Measurements from ENCODE around the gene A1BG. TPM values are rescaled to one million over a fixed set of nuclear protein-coding genes. Genes with fewer than 3 reads are reported as not detected.

A1BG gene
- total RNA-seq, 4 donors from 2014 or later, result 86.1 to 165 (median 97.6) TPM

DNA sequence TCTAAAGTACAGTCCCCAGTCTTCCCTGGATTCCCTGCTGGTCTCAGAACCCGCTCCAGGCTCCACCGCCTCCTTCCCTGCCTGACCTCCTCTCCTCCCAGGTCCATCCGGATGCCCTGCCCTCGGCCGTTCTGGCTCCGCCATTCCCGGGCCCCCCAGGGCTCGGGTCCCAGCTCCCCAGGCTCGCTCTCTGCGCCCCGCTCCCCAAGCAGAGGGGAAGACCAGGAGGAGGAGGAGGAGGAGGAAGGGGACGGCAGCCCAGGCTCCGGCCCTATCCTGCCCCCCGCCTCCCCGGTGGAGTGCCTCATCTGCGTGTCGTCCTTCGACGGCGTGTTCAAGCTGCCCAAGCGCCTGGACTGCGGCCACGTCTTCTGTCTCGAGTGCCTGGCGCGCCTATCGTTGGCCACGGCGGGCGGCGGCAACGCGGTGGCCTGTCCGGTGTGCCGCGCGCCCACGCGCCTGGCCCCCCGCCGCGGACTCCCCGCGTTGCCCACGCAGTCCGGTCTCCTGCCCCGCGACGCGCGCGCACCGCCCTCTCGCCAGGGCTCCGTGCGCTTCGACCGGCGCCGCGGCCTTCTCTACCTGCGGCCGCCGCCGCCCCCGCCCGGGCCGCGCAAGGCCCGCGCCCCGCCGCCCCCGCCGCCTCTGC, 42.8 kb upstream of the A1BG start:
- DNase-seq (ENCODE audit: low spot score in 2 of 2), result no peak
- Histone ChIP-seq H3K36me3 (peaks cover 0 to 52% (median 16%) of the 10 kb centered on the region in 3 donors), H3K9me3 (no peaks in the 10 kb centered on the region), H3K4me1 (peaks cover 0 to 28% (median 8%) of the 10 kb centered on the region in 4 donors), H3K4me3 (no peak overlapping the region), H3K27me3 (peaks cover 0 to 25% of the 10 kb centered on the region in 2 donors), H3K27ac (no peak overlapping the region)
- WGBS, 2 donors, result 13 to 17% methylated on average over 6 to 20 of the region's 75 CpGs
- TF ChIP-seq EP300 (IDR thresholded peaks at IDR 0.05), result no peak
- TF ChIP-seq, protein P1, sequence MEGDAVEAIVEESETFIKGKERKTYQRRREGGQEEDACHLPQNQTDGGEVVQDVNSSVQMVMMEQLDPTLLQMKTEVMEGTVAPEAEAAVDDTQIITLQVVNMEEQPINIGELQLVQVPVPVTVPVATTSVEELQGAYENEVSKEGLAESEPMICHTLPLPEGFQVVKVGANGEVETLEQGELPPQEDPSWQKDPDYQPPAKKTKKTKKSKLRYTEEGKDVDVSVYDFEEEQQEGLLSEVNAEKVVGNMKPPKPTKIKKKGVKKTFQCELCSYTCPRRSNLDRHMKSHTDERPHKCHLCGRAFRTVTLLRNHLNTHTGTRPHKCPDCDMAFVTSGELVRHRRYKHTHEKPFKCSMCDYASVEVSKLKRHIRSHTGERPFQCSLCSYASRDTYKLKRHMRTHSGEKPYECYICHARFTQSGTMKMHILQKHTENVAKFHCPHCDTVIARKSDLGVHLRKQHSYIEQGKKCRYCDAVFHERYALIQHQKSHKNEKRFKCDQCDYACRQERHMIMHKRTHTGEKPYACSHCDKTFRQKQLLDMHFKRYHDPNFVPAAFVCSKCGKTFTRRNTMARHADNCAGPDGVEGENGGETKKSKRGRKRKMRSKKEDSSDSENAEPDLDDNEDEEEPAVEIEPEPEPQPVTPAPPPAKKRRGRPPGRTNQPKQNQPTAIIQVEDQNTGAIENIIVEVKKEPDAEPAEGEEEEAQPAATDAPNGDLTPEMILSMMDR (IDR thresholded peaks at IDR 0.05), result no peak
- no peak for TF ChIP-seq POLR2A (IDR thresholded peaks at IDR 0.05)

DNA sequence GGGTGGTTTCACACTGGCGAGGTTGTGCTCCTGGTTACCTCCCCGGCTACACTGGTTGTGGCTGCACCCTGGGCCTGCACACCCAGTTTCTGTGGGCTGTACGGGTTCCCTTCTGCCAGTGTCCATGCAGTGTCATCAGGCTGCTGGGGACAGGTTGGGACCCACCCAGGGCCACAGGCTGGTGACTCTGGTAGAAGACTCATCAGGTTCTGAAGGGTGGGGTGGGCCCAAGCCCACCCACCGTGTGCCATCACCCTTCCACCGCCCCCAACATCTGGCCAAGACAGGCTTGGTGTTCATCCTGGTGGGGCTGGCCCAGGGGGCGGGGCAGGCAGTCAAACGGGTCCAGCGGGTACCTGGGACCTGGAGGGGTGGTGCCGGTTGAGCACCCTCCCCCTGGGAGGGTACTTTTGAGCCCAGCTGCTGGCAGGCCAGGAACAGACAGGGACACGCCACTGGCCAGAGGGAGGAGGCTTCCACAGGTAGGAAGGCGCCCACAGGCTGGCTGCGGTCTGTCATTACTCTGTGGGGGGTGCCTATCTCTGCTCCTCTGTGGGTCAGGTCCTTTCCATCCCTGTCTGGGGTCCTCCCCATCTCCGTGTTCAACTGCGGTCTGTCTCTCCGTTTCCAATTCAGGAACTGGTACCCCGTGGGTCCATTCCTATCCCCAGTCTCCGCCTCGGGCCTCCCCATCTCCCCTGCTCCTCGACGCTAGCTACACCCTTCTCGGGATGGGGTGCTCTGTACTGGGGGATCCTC, 42.1 kb upstream of the A1BG start, which contains the start of gene RNF225:
RNF225 (plus strand) TSS at position 437 of the 759 bp plus-strand sequence. CDS start 434 bp downstream, outside the sequence.
- TF ChIP-seq POLR2A (IDR thresholded peaks at IDR 0.05), result no peak
- TF ChIP-seq, protein P1 (IDR thresholded peaks at IDR 0.05), result no peak
- H3K27ac ChIP-seq, result no peak within 1 kb of the TSS
- no peaks in the 10 kb centered on the region for H3K9me3 ChIP-seq
- peaks cover 0 to 25% of the 10 kb centered on the region in 2 donors for H3K27me3 ChIP-seq
- no peak within 1 kb of the TSS for H3K4me3 ChIP-seq
- 41 to 46% methylated on average over 15 to 19 of the region's 21 CpGs for WGBS, 2 donors
- peaks cover 0 to 59% (median 16%) of the 10 kb centered on the region in 3 donors for H3K36me3 ChIP-seq
- peaks cover 0 to 28% (median 3%) of the 10 kb centered on the region in 4 donors for H3K4me1 ChIP-seq
- DNase-seq (ENCODE audit: low spot score in 2 of 2), result no peak

DNA sequence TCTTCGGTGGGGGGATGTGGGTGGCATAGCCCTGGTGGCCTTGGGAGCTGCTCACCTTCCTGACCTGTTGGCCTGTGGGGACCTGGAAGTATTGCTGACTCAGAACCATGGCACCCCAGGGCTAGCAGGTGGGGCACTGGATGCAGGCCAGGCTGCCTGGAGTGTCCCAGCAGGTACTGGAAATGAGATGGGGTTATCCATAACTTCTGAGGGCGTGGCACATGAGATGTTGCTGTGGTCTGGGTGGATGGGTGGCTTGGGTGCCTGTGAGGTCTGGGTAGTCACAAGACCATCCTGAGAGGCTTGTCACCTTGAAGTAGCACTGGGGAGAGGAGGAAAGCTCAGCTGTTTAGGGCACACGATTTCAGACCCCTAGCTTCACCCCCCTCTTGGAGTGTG, 41.5 kb upstream of the A1BG start:
- 53 to 76% methylated on average over 3 of the region's 3 CpGs for WGBS, 2 donors

DNA sequence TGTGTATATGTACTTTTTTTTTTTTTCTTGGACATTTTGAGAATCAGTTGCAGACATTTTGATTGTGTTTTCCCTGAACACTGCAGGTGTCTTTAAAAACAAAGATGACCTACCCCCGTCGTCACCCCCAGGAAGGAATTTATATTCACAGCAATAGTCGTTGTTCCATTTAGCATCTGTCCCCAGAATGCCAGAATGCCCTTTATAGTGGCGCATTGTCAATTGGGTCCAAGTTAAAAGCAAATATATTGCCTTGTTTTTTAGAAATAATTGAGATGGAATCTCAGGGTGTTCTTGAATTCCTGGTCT, 40.4 kb upstream of the A1BG start:
- TF ChIP-seq, protein P1 (IDR thresholded peaks at IDR 0.05), result no peak
- TF ChIP-seq EP300 (IDR thresholded peaks at IDR 0.05) (no peak), POLR2A (IDR thresholded peaks at IDR 0.05) (no peak)
- Histone ChIP-seq H3K4me3 (no peak overlapping the region), H3K9me3 (no peaks in the 10 kb centered on the region), H3K4me1 (peaks cover 0 to 37% (median 2%) of the 10 kb centered on the region in 4 donors), H3K27me3 (peaks cover 0 to 25% of the 10 kb centered on the region in 2 donors), H3K27ac (no peak overlapping the region), H3K36me3 (peaks cover 0 to 75% (median 16%) of the 10 kb centered on the region in 3 donors)
- 83 to 85% methylated on average over 4 of the region's 4 CpGs for WGBS, 2 donors
- no peak for DNase-seq (ENCODE audit: low spot score in 2 of 2)

More for the DNA sequence above, 41.5 kb upstream of the A1BG start:
- H3K27ac ChIP-seq, result no peak overlapping the region
- H3K4me1 ChIP-seq, result peaks cover 0 to 27% (median 2%) of the 10 kb centered on the region in 4 donors
- H3K4me3 ChIP-seq, result no peak overlapping the region
- TF ChIP-seq POLR2A (IDR thresholded peaks at IDR 0.05) (no peak), EP300 (IDR thresholded peaks at IDR 0.05) (no peak)
- TF ChIP-seq, protein P1 (IDR thresholded peaks at IDR 0.05), result no peak
- no peaks in the 10 kb centered on the region for H3K9me3 ChIP-seq
- H3K27me3 ChIP-seq, result peaks cover 0 to 25% of the 10 kb centered on the region in 2 donors
- H3K36me3 ChIP-seq, result peaks cover 0 to 63% (median 16%) of the 10 kb centered on the region in 3 donors
- no peak for DNase-seq (ENCODE audit: low spot score in 2 of 2)

Data from tibial nerve (tissue), 4 donors.